ENCODE measurements around the gene ACTR2.

The ACTR2 gene

DNA sequence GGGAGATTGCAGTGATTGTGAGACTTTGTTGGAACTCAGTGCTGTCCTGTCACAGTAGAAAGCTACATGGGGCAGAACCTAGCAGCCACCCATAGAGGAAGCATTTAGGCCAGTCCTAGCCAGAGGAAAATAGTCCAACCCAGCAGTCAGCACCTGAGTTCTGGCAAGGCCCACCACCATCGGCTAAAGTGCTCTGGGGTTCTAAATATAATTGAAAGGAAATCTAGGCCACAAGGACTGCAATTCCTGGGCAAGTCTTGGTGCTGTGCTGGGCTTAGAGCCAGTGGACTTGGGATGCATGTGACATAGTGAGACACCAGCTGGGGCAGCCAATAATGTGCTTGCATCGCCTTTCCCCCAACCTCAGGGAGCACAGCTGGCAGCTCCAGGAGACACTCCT, 28.9 kb upstream of the ACTR2 start:
- H3K4me3 ChIP-seq (ENCODE audit: low read length): no peak overlapping the region
- no peak for TF ChIP-seq CTCF (conservative IDR thresholded peaks at IDR 0.05; ENCODE audit: low read depth, low read length)
- no peak for DNase-seq (ENCODE audit: low read depth)

DNA sequence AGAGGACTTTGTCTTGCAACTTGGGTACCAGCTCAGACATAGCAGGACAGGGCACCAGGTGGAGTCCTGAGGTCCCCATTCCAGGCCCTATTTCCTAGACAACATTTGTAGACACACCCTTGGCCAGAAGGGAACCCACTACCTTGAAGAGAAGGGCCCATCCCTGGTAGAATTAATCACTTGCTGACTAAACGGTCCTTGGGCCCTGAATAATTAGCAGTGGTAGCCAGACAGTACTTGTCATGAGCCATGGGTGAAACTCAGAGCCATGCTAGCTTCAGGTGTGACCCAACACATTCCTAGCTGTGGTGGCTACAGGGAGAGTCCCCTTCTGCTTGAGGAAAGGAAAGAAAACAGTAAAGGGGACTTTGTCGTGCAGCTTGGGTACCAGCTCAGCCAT, 28.5 kb upstream of the ACTR2 start:
- DNase-seq (ENCODE audit: low read depth): no peak
- TF ChIP-seq CTCF (conservative IDR thresholded peaks at IDR 0.05; ENCODE audit: low read depth, low read length): no peak

DNA sequence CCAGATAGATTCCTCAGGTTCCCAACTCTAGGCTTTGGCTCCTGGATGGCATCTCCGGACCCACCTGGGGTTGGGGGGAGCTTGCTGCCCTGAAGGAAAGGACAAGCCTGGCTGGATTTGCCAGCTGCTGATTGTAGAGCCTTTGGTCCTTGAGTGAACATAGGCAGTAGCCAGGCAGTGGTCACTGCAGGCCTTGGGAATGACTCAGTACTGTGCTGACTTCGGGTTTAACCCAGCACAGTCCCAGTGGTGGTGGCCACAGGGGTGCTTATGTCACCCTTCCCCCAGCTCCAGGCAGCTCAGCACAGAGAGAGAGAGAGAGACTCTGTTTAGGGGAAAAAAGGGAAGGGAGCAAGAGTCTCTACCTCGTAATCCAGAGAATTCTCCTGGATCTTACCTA, 27.7 kb upstream of the ACTR2 start:
- no peak for DNase-seq (ENCODE audit: low read depth)
- H3K4me3 ChIP-seq (ENCODE audit: low read length): no peak overlapping the region
- TF ChIP-seq CTCF (conservative IDR thresholded peaks at IDR 0.05; ENCODE audit: low read depth, low read length): no peak

More for the DNA sequence above, 28.5 kb upstream of the ACTR2 start:
- H3K4me3 ChIP-seq (ENCODE audit: low read length): no peak overlapping the region

GRCh38 chr2:65204461-65205210, 23.0 kb upstream of the ACTR2 start:
- no peak for TF ChIP-seq CTCF (conservative IDR thresholded peaks at IDR 0.05; ENCODE audit: low read depth, low read length)
- DNase-seq (ENCODE audit: low read depth): no peak
- H3K4me3 ChIP-seq (ENCODE audit: low read length): no peak overlapping the region

DNA sequence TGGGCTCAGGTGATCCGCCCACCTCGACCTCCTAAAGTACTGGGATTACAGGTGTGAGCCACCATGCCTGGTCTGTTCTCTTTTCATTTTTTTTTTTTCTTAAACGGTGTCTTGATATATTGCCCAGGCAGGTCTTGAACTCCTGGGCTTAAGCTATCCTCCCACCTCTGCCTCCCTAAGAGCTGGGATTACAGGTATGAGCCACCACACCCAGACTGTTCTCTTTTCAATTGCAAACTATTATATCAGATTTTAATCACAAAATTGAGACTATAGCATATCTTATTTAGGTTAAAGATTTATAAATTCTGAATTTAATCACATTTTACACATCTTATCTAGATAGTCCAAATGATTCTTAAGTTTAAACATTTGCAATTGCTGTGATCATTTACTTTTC, 15.5 kb upstream of the ACTR2 start:
- no peak overlapping the region for H3K4me3 ChIP-seq (ENCODE audit: low read length)
- DNase-seq (ENCODE audit: low read depth): no peak
- TF ChIP-seq CTCF (conservative IDR thresholded peaks at IDR 0.05; ENCODE audit: low read depth, low read length): no peak

DNA sequence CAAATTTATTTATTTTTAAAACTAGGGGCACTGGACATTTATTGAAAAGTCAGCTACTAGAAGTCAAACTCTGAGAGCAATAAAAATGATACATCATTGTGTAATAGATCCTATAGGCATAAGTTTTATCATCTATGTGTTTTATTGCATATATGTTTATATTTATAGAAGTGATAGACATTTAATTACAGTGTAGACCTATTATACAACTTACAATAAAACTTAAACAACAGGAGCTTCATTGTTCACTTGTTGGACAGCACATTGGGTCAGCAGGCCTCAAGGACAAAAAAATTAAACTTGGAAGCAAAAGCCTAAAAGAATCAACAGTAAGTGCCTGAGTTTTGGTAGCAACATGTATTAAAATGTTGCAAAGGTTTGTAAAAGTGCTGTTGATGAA, 15.0 kb upstream of the ACTR2 start:
- DNase-seq (ENCODE audit: low read depth): no peak
- TF ChIP-seq CTCF (conservative IDR thresholded peaks at IDR 0.05; ENCODE audit: low read depth, low read length): no peak
- no peak overlapping the region for H3K4me3 ChIP-seq (ENCODE audit: low read length)

GRCh38 chr2:65213035-65213434, 14.6 kb upstream of the ACTR2 start:
- H3K4me3 ChIP-seq (ENCODE audit: low read length): no peak overlapping the region
- no peak for TF ChIP-seq CTCF (conservative IDR thresholded peaks at IDR 0.05; ENCODE audit: low read depth, low read length)
- no peak for DNase-seq (ENCODE audit: low read depth)

Data from retinal pigment epithelial cell (primary cell).